WERI-Rb-1 (cell line): Measurements from ENCODE around the gene BCAR3.
"Not testable (repeated sequence)": the region's sequence is repeated elsewhere in the genome, so short reads cannot be mapped to it uniquely, and the experiment has no call there.

ENCODE experiments used
- DNase-seq: peaks from one replicate; pipeline ENCODE4 v3.0.0-alpha.2; 2020
- H3K27ac ChIP-seq: fragments of 250-450 bp; sonication (Bioruptor Pico); 2 replicates; pipeline ENCODE4 v1.5.1; 2020; ENCODE audit warnings: mild to moderate bottlenecking, moderate library complexity
- H3K27me3 ChIP-seq: fragments of 250-450 bp; sonication (Bioruptor Pico); 2 replicates; pipeline ENCODE4 v1.5.1; 2021; ENCODE audit warnings: mild to moderate bottlenecking, low read depth, moderate library complexity; ENCODE audit not compliant: insufficient read depth, severe bottlenecking
- H3K36me3 ChIP-seq: fragments of 250-450 bp; sonication (Bioruptor Pico); 2 replicates; pipeline ENCODE4 v1.5.1; 2020; ENCODE audit warnings: mild to moderate bottlenecking, moderate library complexity
- H3K4me3 ChIP-seq: 2 replicates; pipeline ENCODE4 v1.5.1; 2011; ENCODE audit warnings: low read depth, mild to moderate bottlenecking, control low read depth, low read length
- H3K9me3 ChIP-seq: fragments of 250-450 bp; sonication (Bioruptor Pico); 2 replicates; pipeline ENCODE4 v1.5.1; 2021; ENCODE audit warnings: mild to moderate bottlenecking, moderate library complexity; ENCODE audit not compliant: severe bottlenecking
- CTCF ChIP-seq: IDR thresholded peaks from 2 replicates; pipeline ENCODE4 v1.5.1; 2011; ENCODE audit warnings: low read depth, mild to moderate bottlenecking, control low read depth, inconsistent platforms, low read length

BCAR3 gene

DNA sequence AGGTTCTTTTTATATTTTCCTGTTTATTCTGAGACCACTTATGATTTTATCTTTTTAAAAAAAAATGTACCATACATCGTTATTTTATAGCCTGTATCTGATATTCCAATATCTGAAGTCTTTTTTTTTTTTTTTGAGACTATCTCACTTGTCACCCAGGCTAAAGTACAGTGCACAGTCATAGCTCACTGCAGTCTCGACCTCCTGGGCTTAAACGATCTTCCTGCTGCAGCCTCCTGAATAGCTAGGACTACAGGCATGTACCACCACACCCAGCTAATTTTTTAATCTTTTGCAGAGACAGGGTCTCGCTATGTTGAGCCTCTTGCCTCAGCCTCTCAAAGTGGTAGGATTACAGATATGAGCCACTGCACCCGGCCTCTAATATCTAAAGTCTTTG lies 25.1 kb downstream of the BCAR3 start:
- no peak for DNase-seq
- no peaks in the 10 kb centered on the region for H3K36me3 ChIP-seq
- no peaks in the 10 kb centered on the region for H3K9me3 ChIP-seq
- H3K27me3 ChIP-seq = no peaks in the 10 kb centered on the region
- H3K4me3 ChIP-seq = no peak overlapping the region
- TF ChIP-seq CTCF = no peak
- H3K27ac ChIP-seq = no peak overlapping the region

DNA sequence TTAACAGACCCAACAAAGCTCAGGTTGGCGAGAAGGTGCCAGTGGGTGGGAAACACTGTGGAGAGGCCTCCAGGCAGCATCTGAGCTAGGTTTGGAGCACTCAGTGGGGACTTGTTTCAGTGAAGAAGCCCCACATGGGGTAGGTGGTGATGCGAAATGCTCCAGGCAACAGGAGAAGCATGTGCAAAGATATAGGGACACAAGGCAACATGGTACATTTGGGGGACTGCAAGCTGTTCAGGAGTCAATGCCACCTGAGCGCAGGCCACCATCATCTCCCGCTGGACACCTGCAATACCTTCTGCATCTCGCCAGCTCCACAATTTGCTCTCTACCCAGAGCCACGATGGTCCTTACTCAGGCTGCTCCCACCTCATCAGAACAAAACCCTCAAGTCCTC lies 28.0 kb downstream of the BCAR3 start:
- H3K27me3 ChIP-seq = no peaks in the 10 kb centered on the region
- H3K4me3 ChIP-seq = no peak overlapping the region
- no peaks in the 10 kb centered on the region for H3K9me3 ChIP-seq
- H3K36me3 ChIP-seq = no peaks in the 10 kb centered on the region
- no peak overlapping the region for H3K27ac ChIP-seq
- no peak for DNase-seq
- TF ChIP-seq CTCF = no peak

DNA sequence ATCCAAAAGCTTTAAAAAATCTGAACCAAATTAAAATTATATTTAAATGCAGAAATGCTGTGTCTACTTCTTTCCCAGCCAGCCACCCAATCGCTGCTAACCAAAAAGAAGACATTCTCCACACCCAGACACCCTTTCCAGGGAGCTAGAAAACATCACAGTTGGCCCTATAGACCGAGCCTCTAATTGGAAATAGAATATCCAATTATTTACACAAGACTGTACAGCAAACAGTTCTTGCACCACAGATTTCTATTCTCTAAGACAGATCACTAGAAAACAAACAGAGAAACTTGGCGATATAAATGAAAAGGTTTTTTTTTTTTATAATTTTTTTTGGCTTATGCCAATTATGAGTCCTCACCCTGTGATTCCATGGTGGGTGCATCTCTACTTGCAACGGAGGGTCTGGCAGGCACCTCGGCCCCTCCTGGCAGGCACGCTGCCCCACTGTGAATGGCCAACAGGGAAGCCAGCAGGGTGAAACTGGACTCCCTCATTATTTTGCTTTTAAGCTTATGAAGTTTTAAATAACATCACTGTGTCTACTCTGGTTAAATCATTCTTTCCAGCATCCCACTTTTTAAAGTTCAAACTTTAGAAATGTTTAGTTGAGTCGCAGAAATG lies 29.2 kb downstream of the BCAR3 start:
- H3K9me3 ChIP-seq = no peaks in the 10 kb centered on the region
- no peak for TF ChIP-seq CTCF
- no peak for DNase-seq
- H3K4me3 ChIP-seq = no peak overlapping the region
- H3K27me3 ChIP-seq = no peaks in the 10 kb centered on the region
- no peak overlapping the region for H3K27ac ChIP-seq
- no peaks in the 10 kb centered on the region for H3K36me3 ChIP-seq

- H3K27me3 ChIP-seq = no peaks in the 10 kb centered on the region
- H3K36me3 ChIP-seq = no peaks in the 10 kb centered on the region
- DNase-seq = no peak
- no peak overlapping the region for H3K4me3 ChIP-seq
- no peak for TF ChIP-seq CTCF
- no peaks in the 10 kb centered on the region for H3K9me3 ChIP-seq
- no peak overlapping the region for H3K27ac ChIP-seq
Observed at GRCh38 chr1:93651695-93652094, 29.9 kb downstream of the BCAR3 start.

DNA sequence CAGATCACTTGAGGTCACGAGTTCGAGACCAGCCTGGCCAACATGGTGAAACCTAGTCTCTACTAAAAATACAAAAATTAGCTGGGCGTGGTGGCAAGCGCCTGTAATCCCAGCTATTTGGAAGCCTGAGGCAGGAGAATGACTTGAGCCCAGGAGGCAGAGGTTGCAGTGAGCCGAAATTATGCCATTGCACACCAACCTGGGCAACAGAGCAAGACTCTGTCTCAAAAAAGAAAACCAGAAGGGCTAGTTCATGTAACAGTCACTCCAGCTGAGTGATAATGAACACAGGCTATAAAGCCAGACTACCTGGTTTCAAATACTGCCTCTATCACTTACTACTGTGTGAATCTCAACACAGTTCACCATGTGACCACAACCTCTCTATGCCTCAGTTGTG lies 31.5 kb downstream of the BCAR3 start:
- not testable (repeated sequence) for DNase-seq

GRCh38 chr1:93649231-93649630 lies 32.4 kb downstream of the BCAR3 start:
- DNase-seq = no peak
- no peak for TF ChIP-seq CTCF
- no peaks in the 10 kb centered on the region for H3K9me3 ChIP-seq
- no peaks in the 10 kb centered on the region for H3K36me3 ChIP-seq
- no peak overlapping the region for H3K27ac ChIP-seq
- H3K4me3 ChIP-seq = no peak overlapping the region
- H3K27me3 ChIP-seq = no peaks in the 10 kb centered on the region

More for the DNA sequence above, 31.5 kb downstream of the BCAR3 start:
- H3K27ac ChIP-seq, H3K9me3 ChIP-seq, H3K27me3 ChIP-seq, H3K36me3 ChIP-seq, H3K4me3 ChIP-seq: not testable (repeated sequence)
